HEK293 (cell line): ENCODE data around the gene RXFP1.

Experiments used
- BCL11A ChIP-seq: fragments of 450-650 bp; formaldehyde crosslinking; IDR thresholded peaks from 2 replicates; pipeline ENCODE4 v1.5.1; 2016; ENCODE audit warnings: low read depth, missing biosample characterization, missing genetic modification characterization
- RBAK ChIP-seq: fragments of 450-650 bp; formaldehyde crosslinking; IDR thresholded peaks from 2 replicates; pipeline ENCODE4 v1.5.1; 2016; ENCODE audit warnings: missing biosample characterization, missing genetic modification characterization
- SETDB1 ChIP-seq: IDR thresholded peaks from one replicate; pipeline ENCODE4 v1.6.1; 2017; ENCODE audit warnings: mild to moderate bottlenecking, low read length, moderate library complexity, mixed read lengths; ENCODE audit not compliant: insufficient read length
- ZFP69B ChIP-seq: fragments of 450-650 bp; formaldehyde crosslinking; IDR thresholded peaks from 2 replicates; pipeline ENCODE4 v1.5.1; 2016; ENCODE audit warnings: missing biosample characterization, missing genetic modification characterization
- ZNF155 ChIP-seq: fragments of 450-650 bp; formaldehyde crosslinking; IDR thresholded peaks from 2 replicates; pipeline ENCODE4 v1.5.1; 2016; ENCODE audit warnings: missing biosample characterization, missing genetic modification characterization
- ZNF768 ChIP-seq: fragments of 450-650 bp; formaldehyde crosslinking; IDR thresholded peaks from 2 replicates; pipeline ENCODE4 v1.5.1; 2018; ENCODE audit warnings: missing biosample characterization, mild to moderate bottlenecking, missing genetic modification characterization
- ZNF785 ChIP-seq: fragments of 450-650 bp; formaldehyde crosslinking; IDR thresholded peaks from 2 replicates; pipeline ENCODE4 v1.5.1; 2016; ENCODE audit warnings: missing biosample characterization, missing genetic modification characterization
- ZNF837 ChIP-seq: fragments of 450-650 bp; formaldehyde crosslinking; IDR thresholded peaks from 2 replicates; pipeline ENCODE4 v1.5.1; 2016; ENCODE audit warnings: missing biosample characterization, missing genetic modification characterization
- TF ChIP-seq, protein P1 (sequence below): fragments of 450-650 bp; formaldehyde crosslinking; IDR thresholded peaks from 2 replicates; pipeline ENCODE4 v1.5.1; 2016; ENCODE audit warnings: missing biosample characterization, missing genetic modification characterization
- TF ChIP-seq, protein P2 (sequence below): fragments of 450-650 bp; formaldehyde crosslinking; IDR thresholded peaks from 2 replicates; pipeline ENCODE4 v1.5.1; 2016; ENCODE audit warnings: missing biosample characterization, missing genetic modification characterization
- TF ChIP-seq, protein P3 (sequence below): fragments of 450-650 bp; formaldehyde crosslinking; IDR thresholded peaks from 2 replicates; pipeline ENCODE4 v1.5.1; 2016; ENCODE audit warnings: missing biosample characterization, missing genetic modification characterization
- TF ChIP-seq, protein P4 (sequence below): fragments of 450-650 bp; formaldehyde crosslinking; IDR thresholded peaks from 2 replicates; pipeline ENCODE4 v1.5.1; 2016; ENCODE audit warnings: missing biosample characterization, missing genetic modification characterization
- TF ChIP-seq, protein P5 (sequence below): IDR thresholded peaks from 2 replicates; pipeline ENCODE4 v1.6.1; 2011; ENCODE audit warnings: mild to moderate bottlenecking, low read depth, low read length, borderline replicate concordance

DNA sequence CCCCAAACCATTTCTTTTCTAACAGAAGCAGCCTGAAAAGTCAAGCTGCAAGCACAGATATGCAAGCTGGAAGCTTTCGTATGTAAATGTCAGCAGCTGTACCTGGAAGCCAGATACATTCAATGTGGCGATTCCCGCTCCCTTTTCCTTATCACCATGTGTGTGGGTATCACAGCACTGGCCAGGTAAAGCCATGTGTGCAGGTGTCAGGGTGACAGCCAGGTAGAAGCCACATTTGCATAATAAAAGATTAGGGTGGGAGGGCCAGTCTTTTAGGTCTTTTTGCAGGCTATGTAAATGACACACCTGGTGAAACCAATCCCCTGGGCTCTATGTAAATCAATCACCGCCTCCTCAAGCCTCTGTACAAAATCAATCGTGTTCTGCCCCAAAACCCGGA lies 50.1 kb downstream of the RXFP1 start:
- TF ChIP-seq, protein P1, sequence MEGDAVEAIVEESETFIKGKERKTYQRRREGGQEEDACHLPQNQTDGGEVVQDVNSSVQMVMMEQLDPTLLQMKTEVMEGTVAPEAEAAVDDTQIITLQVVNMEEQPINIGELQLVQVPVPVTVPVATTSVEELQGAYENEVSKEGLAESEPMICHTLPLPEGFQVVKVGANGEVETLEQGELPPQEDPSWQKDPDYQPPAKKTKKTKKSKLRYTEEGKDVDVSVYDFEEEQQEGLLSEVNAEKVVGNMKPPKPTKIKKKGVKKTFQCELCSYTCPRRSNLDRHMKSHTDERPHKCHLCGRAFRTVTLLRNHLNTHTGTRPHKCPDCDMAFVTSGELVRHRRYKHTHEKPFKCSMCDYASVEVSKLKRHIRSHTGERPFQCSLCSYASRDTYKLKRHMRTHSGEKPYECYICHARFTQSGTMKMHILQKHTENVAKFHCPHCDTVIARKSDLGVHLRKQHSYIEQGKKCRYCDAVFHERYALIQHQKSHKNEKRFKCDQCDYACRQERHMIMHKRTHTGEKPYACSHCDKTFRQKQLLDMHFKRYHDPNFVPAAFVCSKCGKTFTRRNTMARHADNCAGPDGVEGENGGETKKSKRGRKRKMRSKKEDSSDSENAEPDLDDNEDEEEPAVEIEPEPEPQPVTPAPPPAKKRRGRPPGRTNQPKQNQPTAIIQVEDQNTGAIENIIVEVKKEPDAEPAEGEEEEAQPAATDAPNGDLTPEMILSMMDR: no peak
- TF ChIP-seq, protein P2, sequence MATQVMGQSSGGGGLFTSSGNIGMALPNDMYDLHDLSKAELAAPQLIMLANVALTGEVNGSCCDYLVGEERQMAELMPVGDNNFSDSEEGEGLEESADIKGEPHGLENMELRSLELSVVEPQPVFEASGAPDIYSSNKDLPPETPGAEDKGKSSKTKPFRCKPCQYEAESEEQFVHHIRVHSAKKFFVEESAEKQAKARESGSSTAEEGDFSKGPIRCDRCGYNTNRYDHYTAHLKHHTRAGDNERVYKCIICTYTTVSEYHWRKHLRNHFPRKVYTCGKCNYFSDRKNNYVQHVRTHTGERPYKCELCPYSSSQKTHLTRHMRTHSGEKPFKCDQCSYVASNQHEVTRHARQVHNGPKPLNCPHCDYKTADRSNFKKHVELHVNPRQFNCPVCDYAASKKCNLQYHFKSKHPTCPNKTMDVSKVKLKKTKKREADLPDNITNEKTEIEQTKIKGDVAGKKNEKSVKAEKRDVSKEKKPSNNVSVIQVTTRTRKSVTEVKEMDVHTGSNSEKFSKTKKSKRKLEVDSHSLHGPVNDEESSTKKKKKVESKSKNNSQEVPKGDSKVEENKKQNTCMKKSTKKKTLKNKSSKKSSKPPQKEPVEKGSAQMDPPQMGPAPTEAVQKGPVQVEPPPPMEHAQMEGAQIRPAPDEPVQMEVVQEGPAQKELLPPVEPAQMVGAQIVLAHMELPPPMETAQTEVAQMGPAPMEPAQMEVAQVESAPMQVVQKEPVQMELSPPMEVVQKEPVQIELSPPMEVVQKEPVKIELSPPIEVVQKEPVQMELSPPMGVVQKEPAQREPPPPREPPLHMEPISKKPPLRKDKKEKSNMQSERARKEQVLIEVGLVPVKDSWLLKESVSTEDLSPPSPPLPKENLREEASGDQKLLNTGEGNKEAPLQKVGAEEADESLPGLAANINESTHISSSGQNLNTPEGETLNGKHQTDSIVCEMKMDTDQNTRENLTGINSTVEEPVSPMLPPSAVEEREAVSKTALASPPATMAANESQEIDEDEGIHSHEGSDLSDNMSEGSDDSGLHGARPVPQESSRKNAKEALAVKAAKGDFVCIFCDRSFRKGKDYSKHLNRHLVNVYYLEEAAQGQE (tag by site-specific recombination): no peak
- no peak for TF ChIP-seq ZFP69B (tag by site-specific recombination)
- TF ChIP-seq, protein P3, sequence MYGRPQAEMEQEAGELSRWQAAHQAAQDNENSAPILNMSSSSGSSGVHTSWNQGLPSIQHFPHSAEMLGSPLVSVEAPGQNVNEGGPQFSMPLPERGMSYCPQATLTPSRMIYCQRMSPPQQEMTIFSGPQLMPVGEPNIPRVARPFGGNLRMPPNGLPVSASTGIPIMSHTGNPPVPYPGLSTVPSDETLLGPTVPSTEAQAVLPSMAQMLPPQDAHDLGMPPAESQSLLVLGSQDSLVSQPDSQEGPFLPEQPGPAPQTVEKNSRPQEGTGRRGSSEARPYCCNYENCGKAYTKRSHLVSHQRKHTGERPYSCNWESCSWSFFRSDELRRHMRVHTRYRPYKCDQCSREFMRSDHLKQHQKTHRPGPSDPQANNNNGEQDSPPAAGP (tag by site-specific recombination): no peak
- no peak for TF ChIP-seq ZNF785
- no peak for TF ChIP-seq ZNF768 (tag by site-specific recombination)
- no peak for TF ChIP-seq BCL11A
- TF ChIP-seq ZNF155 (tag by site-specific recombination): no peak
- no peak for TF ChIP-seq SETDB1
- TF ChIP-seq RBAK: no peak
- TF ChIP-seq, protein P4, sequence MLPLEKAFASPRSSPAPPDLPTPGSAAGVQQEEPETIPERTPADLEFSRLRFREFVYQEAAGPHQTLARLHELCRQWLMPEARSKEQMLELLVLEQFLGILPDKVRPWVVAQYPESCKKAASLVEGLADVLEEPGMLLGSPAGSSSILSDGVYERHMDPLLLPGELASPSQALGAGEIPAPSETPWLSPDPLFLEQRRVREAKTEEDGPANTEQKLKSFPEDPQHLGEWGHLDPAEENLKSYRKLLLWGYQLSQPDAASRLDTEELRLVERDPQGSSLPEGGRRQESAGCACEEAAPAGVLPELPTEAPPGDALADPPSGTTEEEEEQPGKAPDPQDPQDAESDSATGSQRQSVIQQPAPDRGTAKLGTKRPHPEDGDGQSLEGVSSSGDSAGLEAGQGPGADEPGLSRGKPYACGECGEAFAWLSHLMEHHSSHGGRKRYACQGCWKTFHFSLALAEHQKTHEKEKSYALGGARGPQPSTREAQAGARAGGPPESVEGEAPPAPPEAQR (tag by site-specific recombination): no peak
- TF ChIP-seq ZNF837: no peak
- TF ChIP-seq, protein P5, sequence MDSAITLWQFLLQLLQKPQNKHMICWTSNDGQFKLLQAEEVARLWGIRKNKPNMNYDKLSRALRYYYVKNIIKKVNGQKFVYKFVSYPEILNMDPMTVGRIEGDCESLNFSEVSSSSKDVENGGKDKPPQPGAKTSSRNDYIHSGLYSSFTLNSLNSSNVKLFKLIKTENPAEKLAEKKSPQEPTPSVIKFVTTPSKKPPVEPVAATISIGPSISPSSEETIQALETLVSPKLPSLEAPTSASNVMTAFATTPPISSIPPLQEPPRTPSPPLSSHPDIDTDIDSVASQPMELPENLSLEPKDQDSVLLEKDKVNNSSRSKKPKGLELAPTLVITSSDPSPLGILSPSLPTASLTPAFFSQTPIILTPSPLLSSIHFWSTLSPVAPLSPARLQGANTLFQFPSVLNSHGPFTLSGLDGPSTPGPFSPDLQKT: no peak
